ENCODE measurements around the gene DCLK1.

Gene DCLK1

DNA sequence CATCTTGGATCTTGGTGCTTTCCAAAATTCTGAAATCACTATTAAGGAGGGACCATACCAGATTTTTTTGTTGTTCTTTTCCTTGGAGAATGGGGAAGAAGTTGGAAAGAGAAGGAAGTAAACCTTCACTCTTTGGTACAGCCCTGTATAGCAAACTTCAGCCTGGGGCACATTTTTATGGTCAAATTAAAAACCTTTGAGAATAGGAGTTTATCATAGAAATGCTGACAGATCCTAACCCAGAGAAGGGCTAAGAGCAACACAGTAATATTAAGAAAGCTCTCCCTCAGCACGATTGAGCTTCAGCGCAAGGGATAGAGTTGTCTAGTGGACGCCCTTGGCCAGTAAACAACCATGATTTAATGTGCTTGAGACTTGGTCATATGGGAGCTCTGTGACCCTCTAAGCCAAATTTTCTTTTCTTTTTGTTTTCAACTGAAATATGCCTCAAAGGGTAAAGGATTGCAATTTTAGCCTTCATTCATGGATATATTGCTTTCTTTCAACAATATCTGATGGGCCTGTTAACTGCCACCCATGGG, 360.4 kb downstream of the DCLK1 start:
- DNase-seq = no peak

DNA sequence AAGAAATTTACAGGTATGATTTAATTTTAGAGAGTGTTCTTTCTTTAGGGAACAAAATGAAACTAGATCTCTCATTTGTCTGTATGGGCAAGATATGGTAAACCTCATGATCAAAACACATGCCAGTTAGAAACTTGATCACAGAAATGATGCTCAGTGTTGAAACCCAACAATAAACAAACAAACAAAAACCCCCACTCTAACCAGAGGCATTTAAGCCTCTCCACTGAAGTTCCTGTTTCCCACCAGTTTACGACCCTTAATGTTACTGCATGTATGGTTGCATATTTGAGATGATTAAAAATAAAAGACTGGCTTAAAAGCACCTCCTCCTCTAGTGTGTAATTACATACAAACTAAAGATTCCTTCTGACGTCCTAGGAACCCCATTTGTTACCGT, 361.4 kb downstream of the DCLK1 start:
- DNase-seq = no peak

DNA sequence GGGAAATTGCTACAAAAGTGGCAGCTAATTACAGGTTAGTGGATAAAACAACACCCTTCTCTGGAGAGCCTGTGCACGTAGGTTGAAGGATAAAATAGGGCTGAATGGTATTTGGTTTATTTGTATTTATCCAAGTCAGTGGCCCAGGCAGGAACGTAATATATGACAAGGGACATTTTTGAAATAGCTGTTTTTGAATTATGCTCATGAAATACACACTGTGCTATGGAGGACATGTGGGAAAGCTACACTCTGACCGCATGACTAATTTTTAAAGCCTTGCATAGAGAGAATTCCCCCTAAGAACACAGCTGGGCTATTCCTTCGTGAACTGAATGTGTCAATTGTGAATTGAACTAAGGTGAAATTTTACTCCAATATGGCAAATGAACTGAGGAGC, 362.6 kb downstream of the DCLK1 start:
- no peak for DNase-seq

DNA sequence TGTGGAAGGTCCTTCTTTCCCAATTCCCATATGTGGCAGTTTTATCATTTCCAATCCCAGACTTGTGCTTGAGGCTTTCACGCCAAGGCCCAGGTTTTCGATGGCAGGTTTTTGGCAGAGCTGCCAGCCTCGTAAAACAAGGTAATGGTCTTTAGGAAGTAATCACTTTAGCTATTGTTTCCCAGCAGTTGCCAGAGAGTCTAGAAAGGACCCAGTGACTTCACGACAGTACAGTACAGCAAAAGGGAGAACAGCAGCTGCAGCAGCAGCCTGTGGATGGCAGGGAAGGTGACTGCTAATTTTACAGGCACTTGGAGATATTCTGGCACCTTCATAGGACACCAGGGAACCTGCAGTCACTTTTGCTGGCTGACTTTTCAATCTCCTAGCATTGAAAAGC, 363.1 kb downstream of the DCLK1 start:
- DNase-seq = no peak

DNA sequence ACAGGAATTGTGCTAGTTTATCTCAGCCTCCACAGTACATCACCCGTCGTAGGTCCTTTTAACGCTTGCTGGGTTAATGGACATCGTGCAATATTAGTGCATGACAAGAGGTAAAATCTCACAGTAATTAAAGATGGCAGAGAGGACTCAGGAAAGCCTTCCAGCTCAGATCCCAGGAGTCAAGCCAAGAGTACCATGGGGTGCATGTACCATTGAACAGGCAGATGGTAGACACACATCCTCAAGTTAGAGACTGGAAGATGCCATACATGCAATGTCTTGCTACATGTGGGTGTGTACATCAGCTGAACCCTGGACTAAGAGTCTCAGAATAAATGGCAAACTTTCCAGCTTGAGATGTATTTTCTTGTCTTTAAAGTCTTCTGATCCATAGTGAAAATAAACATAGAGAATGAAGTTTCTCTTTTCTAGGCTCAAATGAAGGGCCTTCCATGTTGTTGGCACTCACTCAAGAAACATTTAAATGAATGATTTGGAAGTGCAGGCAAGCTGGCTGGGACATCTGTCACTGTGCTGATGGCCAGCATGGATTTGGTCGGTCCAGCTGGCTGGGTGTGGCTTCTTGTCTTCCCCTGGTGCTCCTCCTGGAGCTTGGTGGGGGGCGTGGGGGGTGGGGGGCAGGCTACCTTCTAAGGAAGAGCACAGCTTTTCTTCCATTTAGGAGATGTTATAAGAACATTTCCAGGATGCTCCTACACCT, 363.8 kb downstream of the DCLK1 start:
- no peak for DNase-seq

DNA sequence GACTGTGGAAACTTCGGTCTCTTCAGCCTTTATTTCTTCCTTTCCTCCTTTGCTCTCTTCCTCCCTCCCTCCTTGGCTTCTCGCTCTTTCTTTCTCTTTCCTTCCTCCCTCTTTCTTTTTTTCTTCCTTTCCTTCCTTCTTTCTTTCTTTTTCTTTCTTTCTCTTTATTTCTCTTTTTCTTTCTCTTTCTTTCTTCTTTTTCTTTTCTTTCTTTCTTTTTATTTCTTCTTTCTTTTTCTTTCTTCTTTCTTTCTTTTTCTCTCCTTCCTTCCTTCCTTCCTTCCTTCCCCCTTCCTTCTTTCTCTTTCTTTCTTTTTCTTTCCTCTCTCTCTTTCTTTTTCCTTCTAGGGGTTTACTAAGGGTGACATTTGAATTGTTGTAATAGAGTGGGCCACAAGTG, 364.5 kb downstream of the DCLK1 start:
- no peak for DNase-seq

DNA sequence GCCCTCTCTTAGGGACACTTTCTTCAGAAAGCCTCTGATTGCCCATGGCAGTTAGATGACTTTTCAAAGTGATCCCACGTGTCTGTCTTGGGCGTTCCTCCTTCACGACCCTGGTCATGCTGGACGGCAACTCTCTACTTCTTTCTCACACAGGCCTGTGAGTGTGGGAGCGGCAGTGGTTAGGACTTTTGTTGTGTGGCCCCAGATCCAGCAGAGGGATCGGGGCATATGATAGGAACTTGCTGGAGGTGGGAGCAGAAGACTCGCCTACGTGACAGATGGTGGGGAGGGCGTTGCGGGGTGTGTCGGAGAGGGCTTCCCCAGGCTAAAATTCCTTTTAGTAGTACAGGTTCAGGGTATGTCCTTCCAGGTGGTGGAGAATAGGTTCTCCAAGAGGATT, 365.2 kb downstream of the DCLK1 start:
- DNase-seq = no peak

DNA sequence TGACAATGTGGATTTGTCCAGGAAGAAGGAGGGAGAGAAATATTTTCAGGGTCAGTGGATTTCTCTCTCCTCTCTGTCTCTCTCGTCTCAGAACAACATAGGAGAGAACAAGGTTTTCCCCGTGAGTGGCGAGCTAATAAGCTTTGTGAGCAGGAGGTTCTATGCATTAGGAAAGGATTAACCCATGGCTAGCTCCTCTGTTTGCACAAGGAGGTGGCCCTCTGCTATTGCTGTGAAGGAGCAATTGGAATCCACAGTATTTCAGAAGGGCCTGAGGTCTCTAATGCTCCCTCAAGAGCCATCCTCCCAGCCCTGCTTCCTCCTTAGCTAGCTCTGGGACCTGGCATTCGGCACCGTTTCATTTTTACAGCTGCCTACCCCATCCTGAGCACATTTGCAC, 365.8 kb downstream of the DCLK1 start:
- no peak for DNase-seq

DNA sequence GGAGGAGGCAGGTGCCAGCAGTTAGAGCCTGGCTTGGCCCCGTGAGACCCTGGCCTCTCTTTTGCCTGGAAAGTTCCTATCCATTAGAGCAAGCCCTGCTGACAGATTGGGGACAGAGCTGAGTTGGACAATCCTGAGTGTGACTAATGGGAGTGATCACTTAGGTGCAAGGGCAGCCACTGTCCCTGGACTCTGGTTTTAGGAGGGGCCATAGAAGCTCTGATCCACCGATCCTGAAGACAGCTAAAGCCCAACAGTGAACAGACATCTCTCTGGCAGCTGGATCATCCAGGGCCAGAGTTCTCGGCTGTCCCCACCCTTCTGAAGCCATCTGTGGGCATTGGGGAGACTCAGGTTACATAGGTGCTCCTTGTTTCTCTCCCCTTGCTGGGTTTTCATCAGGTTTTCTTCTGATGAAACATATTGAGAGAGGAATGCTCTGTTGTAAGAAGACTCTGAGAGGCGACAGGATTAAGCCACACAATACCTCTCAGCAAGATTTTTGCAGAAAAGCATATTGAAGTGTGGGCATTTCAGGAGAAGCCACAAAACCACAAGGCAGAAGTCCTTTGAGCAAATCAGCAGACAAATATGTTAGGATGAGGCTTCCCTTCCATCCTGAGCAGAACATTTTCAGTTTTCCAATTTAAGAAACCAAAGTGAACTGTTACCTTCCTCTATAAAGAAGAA, 366.7 kb downstream of the DCLK1 start:
- DNase-seq = no peak

DNA sequence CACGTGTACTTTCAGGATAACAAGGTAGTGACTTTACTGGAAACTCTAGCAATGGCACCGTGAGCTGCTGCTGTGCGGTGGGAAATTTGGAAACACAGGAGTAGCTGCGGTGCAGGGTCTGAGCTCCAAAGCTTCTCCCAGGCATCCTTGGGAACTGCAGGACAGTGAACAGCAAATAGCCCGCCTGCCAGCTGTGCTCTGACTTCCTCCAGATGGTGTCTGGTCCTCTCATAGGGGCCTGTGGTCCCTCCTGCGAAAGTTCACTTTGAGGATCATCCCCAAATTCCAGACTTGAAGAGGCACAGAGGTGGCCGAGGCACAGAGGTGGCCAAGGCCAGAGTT, 367.4 kb downstream of the DCLK1 start:
- DNase-seq = no peak

DNA sequence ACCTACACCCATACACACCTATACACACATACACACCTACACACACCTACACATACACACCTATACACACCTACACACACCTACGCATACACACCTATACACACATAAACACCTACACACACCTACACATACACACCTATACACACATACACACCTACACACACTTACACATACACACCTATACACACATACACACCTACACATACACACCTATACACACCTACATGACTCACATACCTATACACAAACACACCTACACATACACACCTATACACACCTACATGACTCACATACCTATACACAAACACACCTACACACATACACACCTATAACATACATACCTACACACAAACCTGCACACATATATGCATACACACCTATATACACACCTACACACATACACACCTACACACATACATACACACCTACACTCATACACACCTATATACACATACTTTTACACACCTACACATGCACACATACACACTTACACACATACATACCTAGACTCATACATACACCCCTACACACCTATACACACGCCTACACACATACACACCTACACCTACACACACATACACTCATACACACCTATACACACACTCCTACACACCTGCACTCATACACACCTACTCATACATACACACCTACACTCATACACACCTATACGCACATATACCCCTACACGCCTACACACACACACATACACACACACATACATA, 368.0 kb downstream of the DCLK1 start:
- no peak for DNase-seq

DNA sequence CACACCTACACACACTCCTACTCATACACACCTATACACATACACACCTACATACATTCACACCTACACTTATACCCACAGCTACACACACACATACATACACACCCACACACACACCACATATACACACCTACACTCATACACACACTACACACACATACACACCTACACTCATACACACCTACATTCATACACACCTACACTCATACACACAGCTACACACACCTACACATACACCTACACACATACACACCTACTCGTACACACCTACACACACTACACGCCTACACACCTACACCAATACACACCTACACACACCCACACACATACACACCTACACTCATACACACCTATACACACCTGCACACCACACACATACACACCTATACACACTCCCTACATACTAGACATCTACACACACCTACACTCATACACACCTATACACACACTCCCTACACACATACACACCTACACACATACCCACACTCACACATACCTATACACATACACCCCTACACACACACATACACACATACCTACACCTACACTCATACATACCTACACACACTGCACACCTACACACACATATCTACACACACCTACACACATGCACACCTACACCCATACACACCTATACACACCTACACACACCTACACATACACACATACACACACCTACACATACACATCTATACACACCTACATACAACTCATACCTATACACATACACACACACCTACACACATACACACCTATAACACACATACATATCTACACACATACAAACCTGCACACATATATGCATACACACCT, 369.5 kb downstream of the DCLK1 start:
- no peak for DNase-seq

DNA sequence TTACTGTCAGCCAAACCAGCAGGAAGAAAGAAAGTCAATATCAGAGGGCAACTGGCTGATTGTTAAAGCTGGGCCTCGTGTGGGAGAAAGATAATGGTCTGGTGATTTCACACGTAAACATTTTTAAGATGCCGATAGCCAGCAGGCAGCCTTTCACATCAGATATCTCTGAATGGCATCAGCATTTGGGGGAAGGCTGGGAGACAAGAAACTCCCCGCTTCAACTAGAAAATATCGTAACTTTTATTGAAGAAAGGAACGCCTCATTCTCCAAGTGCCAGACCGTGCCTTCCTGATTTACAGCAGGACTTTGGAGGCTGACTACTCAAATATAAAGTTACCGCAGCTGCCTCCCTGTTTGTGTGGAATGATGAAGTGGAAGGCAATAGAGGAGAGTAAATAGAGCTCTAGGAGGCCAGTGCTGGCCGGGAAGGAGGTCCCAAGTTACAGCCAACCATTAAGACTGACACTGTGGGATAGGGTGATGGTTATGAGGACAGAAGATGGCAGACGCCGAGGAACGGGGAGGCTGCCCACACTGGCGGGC, 370.4 kb downstream of the DCLK1 start:
- DNase-seq = no peak

DNA sequence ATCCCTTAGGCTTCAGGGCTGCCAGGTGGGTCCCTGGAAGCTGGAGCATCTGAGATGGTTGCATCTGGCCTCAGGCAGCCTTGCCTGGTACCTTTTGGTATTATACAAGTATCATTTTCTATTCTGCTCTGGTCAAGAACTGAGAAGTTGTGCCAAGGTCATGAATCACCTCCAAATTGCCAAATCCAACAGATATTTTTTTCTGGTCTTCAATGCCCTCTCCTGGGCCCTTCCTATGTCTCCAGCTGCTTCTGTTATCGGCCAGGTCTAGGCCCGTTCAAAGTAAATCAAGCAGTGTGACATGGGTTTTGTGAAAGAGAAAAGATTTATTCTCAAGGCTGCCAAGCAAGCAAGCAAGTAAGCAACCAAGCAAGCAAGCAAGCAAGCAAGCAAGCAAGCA, 383.6 kb downstream of the DCLK1 start:
- DNase-seq = no peak

DNA sequence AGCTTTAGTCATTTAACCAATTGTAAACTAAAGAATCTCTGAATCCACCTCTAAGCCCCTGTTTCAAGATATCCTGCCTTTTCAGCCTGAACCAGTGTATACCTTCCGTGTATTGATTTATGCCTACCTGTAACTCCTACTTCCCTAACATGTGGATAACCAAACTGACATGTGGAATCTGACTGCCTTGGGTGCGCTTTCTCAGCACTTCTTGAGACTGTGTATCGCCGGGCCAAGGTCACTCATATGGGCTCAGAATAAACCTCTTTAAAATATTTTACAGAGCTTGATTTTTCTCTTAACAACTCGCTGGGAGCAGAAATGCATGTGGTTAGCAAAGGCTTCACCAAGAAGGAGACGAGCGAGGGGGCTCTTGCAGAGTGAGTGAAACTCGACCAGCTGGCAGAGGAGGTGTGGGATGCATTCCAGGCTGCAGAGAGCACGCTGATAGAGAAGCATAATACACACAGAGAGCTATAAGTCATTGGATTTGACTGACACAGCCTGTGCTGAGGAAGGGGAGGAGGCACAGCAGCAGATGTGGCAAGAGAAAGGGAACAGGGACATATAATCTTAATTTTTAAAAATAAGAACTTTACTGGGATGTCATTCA, 386.5 kb downstream of the DCLK1 start:
- no peak for DNase-seq

DNA sequence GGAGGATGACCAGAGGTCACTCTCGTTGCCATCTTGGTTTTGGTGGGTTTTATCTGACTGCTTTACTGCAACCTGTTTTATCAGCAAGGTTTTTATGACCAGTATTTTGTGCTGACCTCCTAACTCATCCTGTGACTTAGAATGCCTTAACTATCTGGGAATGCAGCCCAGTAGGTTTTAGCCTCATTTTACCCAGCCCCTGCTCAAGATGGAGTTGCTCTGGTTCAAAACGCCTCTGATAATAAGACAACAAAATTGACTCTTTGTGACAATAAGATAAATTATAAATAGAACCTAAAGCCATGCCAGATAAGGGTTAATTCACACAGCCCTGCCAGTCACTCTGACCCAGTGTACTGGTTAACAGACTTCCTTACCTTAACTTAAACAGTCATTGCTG, 387.0 kb downstream of the DCLK1 start:
- no peak for DNase-seq

DNA sequence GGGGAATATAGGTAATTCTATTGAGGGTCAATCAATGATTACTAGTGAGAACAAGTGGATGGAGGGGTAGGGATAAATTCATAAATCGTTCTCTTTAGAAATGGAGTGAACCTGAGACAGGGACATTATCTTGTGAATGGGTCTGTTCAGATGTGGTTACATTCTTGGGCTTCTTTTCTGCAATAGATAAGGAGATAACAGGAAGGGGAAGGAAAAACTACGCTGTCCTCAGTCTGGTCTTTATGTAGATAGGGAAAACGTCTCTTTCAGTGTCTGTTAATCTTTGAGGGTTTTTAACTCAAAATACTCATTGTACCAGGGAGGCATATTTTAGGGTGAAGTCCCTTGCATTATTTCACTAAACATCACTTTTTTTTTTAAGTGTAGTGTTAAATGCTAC, 388.0 kb downstream of the DCLK1 start:
- no peak for DNase-seq

DNA sequence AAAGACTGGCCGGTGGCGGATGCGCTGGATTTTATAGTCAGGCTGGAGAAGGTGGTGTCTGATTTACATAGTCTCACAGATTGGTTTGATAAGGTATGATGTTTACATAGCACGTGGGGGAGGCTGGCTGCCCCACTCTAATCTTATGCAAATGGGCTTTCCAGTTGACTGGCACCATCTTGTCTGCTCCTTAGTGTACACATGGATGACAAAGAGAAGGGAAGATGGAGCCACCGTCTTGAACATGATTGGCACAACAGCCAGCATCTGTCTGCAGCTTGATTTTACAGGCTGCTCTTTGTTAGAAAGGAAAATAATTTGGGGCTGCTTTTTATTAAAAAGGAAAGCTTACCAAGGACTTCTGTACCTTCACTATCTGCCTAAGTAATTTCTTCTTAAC, 389.5 kb downstream of the DCLK1 start:
- no peak for DNase-seq

DNA sequence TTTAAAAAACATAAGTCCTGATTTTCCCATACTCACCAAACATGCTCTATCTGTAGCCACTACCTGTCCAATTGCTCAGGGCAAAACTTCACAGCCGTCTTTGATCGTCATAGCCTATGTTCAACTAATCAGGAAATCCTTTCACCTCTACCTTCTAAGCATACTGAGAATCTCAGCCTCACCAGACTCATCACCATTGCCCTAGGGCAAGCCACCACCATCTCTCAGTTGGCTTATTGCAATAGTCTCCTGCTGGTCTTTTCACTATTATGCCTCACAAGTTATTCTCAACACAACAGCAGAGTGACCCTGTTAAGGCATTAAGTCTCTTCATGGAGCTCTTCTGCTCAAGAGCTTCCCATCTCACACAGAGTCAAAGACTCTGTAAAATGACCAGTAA, 394.3 kb downstream of the DCLK1 start:
- no peak for DNase-seq

DNA sequence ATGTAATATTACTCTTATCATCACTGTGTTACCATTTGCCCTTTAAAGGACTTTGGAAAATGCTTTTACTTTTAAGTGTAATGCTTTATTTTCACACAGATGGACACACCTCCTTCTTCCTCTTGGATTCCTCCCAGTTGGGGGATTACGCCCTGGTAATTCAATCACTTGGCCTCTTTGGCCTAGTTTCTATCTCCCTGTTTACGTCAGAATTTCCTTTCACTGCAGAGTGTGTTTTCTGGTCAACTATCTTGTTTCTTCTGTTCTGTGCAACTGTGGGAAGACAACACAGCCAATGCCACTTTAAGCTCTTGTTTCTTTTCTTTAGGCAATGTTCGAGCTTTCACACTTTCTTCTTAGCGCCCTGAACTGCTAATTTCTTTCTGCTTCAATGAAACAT, 397.4 kb downstream of the DCLK1 start:
- DNase-seq = no peak

DNA sequence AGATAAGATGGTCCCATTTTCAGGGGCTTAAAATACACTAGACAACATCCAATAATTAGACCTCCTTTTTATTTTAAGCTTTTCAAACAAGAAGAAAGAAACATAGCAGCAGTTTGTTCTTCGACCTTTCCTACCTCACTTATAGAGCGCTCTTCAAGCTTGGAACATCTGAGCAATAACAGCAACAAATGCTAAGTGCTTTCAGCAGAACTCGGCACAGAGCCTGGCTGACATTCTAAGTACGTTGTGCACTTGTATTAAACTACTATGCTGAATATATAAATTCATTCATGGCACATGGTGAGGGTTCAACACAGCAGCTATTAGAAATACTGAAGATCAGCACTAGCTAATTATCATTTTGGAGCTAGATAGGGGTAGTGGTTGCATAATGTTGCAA, 398.6 kb downstream of the DCLK1 start:
- no peak for DNase-seq

DNA sequence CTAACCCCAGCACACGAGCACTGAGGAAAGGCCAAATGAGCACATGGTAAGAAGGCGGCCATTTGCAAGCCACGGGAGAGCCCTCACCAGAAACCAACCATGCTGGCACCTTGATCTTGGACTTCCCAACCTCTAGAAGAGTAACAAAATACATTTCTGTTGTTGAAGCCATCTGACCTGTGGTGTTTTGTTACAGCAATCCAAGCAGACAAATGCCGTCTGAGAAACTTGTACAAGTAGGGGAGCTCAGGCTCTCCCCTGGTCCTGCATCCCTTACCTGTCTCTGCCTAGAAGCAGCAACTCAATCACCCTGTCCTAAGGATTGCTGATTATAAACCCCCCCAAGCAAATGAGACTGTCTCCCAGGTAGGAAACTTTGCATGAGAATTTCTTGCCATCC, 399.7 kb downstream of the DCLK1 start:
- DNase-seq = no peak
